GM21367 (cell line): ENCODE measurements around the gene MTSS2.
"Not testable (repeated sequence)": the region's sequence is repeated elsewhere in the genome, so short reads cannot be mapped to it uniquely, and the experiment has no call there.

Experiments used
- ATAC-seq: cut with Tn5 transposase; IDR thresholded peaks from one replicate; pipeline ENCODE4 v1.9.1; 2021; ENCODE audit not compliant: unreplicated experiment

MTSS2 gene

GRCh38 chr16:70656712-70657263 is 29.1 kb downstream of the MTSS2 start:
- ATAC-seq = no peak

DNA sequence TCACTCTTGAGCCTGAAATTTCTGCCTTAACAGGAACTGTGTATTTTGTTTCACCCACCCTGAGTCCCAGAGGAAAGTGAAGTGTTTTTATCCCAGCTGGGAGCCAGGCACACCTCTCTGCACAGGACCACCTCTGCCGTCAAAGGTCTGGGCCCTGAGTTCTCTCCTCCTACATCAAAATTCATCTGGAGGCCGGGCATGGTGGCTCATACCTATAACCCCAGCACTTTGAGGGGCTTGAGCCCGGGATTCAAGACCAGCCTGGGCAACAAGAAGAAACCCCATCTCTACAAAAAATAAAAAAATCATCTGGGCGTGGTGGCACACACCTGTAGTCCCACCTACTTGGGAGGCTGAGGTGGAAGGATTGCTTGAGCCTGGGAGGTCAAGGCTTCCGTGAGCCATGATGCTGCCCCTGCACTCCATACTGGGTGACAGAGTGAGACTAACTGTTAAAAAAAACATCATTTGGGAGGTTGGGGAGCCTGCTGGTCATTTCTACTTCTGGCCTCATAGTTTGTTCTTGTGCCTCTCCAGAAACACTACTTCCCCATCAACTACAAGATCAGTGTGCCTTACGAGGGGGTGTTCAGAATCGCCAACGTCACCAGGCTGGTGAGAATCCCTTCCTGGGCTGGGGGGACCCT is 29.7 kb downstream of the MTSS2 start:
- ATAC-seq = no peak

GRCh38 chr16:70653809-70654771 is 31.8 kb downstream of the MTSS2 start:
- ATAC-seq = peak; percentile 60

DNA sequence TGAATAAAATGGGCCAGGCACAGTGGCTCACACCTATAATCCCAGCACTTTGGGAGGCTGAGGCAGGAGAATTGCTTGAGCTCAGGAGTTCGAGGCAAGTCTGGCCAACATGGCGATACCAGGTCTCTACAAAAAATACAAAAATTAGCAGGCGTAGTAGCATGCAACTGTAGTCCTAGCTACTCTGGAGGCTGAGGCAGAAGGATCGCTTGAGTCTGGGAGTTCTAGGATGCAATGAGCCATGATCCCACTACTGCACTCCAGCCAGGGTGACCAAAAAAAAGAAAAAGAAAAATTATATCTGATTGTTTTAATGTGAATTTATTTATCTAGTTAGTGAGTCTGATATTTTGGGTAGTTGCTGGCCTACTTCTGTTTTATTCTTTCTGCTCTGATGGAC is 32.4 kb downstream of the MTSS2 start:
- no peak for ATAC-seq

DNA sequence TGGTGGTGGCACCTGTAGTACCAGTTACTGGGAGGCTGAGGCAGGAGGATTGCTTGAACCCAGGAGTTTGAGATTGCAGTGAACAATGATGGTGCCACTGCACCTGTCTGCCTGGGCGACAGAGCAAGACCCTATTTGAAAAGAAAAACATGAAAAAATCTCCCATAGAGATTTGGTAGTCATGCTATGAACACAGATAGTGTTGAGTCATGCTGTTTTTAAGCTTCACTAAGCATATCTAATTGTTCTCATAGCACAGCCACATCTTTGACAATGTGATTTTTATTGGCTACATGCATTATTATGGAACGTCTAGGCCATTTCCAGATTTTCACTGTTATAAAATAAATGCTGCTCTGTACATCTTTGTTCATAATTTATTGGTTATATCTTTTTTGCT is 33.5 kb downstream of the MTSS2 start:
- ATAC-seq = no peak

GRCh38 chr16:70651524-70651923 is 34.3 kb downstream of the MTSS2 start:
- ATAC-seq = no peak

- no peak for ATAC-seq
Measured at GRCh38 chr16:70650216-70650615, 35.6 kb downstream of the MTSS2 start.

- ATAC-seq = no peak
Measured at GRCh38 chr16:70649300-70649699, 36.6 kb downstream of the MTSS2 start.

DNA sequence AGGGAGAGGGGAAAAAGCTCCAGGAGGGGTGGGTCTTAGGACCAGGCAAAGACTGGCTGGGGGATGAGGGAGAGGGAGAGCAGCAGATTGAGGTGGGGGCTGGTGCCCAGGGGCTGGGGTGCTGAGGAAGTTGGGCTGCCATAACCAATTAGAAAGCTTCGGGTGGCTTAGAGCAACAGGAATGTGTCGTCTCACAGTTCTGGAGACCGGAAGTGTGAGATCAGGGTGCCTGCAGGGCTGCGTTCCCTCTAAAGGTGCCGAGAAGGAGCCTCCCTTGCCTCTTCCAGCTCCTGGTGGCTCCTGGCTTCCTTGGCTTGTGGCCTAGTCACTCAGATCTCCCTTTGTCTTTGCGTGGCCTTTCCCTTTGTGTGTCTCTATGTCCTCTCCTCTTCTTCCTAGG is 37.2 kb downstream of the MTSS2 start:
- ATAC-seq = no peak

GRCh38 chr16:70647441-70648359 is 38.2 kb downstream of the MTSS2 start:
- no peak for ATAC-seq

DNA sequence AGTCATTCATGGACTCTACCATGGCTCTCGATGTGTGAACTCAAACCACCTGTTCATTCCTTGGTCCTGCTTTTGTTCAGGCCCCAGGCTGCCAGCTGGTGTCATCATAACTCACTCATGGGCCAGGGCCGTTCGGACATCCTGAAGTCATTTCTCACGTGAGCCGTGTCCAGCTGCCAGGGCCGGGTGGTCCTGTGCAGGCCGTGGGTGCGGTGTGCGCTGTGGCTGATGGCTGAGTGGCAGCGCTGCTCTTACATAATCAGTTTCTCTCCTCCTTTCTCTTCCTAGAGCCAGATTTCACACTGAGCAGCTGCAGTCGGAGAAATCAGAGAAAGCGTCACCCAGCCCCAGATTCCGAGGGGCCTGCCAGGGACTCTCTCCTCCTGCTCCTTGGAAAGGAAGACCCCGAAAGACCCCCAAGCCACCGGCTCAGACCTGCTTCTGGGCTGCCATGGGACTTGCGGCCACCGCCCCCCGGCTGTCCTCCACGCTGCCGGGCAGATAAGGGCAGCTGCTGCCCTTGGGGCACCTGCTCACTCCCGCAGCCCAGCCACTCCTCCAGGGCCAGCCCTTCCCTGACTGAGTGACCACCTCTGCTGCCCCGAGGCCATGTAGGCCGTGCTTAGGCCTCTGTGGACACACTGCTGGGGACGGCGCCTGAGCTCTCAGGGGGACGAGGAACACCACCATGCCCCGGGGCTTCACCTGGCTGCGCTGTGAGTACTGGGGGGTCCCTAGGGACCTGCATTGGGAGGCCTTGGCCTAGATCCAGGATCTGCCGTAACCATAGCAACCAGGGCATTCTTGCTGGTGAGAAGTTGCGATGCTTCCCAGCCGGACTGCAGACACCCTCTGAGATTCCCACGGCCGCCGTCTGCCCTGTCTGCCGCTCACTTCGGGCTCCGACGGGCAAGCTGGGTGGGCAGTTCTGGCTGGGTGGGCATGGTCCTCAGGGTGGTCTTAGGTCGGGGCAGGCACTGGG is 39.3 kb downstream of the MTSS2 start, which contains the start of gene IL34:
TSS of gene IL34 (plus strand) at position 300 of the 982 bp plus-strand sequence. CDS start at position 689, 389 bp downstream.
- ATAC-seq = no peak

GRCh38 chr16:70644763-70645597 is 40.9 kb downstream of the MTSS2 start:
- no peak for ATAC-seq

DNA sequence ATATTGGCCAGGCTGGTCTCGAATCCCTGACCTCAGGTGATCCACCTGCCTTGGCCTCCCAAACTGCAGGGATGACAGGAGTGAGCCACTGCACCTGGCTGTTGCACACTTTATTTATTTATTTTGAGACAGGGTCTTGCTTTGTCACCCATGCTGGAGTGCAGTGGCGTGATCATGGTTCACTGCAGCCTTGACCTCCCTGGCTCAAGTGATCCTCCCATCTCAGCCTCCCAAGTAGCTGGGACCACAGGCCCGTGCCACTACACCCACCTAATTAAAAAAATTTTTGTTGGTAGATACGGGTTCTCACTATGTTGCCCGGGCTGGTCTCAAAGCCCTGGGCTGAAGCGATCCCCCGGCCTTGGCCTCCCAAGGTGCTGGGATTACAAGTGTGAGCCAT is 42.6 kb downstream of the MTSS2 start:
- ATAC-seq = not testable (repeated sequence)

DNA sequence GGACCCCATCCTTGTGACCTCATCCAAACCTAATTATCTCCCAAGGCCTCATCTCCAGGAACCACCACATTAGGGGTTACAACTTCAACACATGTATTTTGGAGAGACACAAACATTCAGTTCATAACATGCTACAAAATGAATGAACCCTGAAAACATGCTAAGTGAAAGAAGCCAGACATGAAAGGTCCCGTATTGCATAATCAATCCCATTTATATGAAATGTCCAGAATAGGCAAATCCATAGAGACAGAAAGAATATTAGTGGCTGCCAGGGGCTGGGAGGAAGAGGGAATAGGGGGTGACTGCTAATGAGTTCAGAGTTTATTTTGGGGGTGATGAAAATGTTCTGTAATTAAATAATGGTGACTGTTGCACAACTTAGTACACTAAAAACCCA is 43.2 kb downstream of the MTSS2 start:
- ATAC-seq = no peak

DNA sequence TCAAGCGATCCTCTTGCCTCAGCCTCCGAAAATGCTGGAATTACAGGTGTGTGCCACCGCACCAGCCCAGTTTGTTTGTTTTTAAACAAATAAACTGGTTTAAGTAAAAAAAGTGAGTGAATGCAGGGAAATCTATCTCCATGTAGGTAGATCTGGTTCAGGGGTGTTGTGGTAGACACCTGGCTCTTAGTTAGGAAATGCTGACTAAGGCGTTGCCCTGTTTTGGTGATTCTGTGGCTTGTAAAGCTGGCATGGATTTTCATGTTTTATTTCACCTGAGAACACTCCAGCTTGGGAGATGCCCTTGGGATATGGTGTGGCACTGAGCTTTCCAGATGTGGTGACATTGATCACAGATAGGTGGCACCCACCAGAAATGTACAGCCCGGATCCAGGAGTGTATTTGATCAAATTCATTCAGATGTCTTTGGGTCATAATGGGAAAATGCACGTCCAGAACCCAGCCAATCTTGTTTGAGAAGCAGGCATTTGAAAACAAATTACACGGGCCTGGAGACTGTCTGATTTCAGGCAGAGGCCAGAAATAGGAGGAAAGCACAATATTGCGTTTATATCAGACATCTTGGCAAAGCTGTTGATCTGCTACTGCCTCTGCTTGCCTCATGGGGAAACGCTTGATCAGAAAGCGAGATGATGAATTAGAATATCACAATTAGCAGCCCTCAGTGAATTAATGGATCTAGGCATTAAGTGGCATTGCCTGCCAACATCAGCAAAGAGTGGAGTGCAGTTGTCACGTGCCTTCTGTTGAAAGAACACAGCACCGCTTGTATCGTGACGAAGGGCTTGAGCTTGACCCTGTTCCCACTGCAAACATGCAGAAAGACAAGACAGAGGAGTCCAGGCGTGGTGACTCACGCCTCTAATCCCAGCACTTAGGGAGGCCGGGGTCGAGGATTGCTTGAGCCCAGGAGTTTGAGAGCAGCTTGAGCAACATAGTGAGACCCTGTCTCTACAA is 46.8 kb downstream of the MTSS2 start:
- no peak for ATAC-seq
